ENCODE results near the gene HIBADH.

- TF ChIP-seq EP300 (IDR thresholded peaks at IDR 0.05; ENCODE audit: low read depth) (no peak), POLR2AphosphoS5 (IDR thresholded peaks at IDR 0.05) (no peak)
Measured at GRCh38 chr7:27587429-27587828, 75.3 kb downstream of the HIBADH start.
